SK-N-MC (cell line): ENCODE measurements around the gene SUSD4.

Experiments used
- EZH2 ChIP-seq: fragments of 200-600 bp; sonication (generic); IDR thresholded peaks from one replicate; pipeline ENCODE4 v1.6.1; 2017; ENCODE audit warnings: antibody characterized with exemption
- FOXP2 ChIP-seq: optimal IDR thresholded peaks from 2 replicates; pipeline ENCODE3; 2011; ENCODE audit warnings: mild to moderate bottlenecking, moderate library complexity; ENCODE audit not compliant: insufficient read depth; ENCODE audit errors: extremely low read length, control extremely low read depth
- POLR2AphosphoS5 ChIP-seq: IDR thresholded peaks from 2 replicates; pipeline ENCODE4 v1.6.1; 2012; ENCODE audit warnings: mild to moderate bottlenecking, low read depth, low read length, borderline replicate concordance

GRCh38 chr1:223211323-223211985 lies 152.5 kb downstream of the SUSD4 start:
- TF ChIP-seq EZH2 (no peak), POLR2AphosphoS5 (no peak), FOXP2 (no peak)
